HG03558 (cell line): ENCODE results near the gene GLIPR2.
"Not testable (repeated sequence)": the region's sequence is repeated elsewhere in the genome, so short reads cannot be mapped to it uniquely, and the experiment has no call there.

Source experiments
- ATAC-seq: cut with Tn5 transposase; IDR thresholded peaks from one replicate; pipeline ENCODE4 v1.9.1; 2021; ENCODE audit warnings: moderate number of reproducible peaks; ENCODE audit not compliant: unreplicated experiment; ENCODE audit errors: extremely low read depth

Gene GLIPR2

GRCh38 chr9:36136272-36136893 lies at the start of gene GLIPR2:
Gene GLIPR2 (plus strand): TSS chr9:36136733. CDS start chr9:36136779, 46 bp downstream.
- peak; percentile 82 for ATAC-seq

- not testable (repeated sequence) for ATAC-seq
Observed at GRCh38 chr9:36087054-36087453, 49.5 kb upstream of the GLIPR2 start.

GRCh38 chr9:36088020-36088419 lies 48.5 kb upstream of the GLIPR2 start:
- ATAC-seq: no peak

GRCh38 chr9:36091026-36091953 lies 45.2 kb upstream of the GLIPR2 start:
- no peak for ATAC-seq

- no peak for ATAC-seq
Observed at GRCh38 chr9:36092014-36092413, 44.5 kb upstream of the GLIPR2 start.

GRCh38 chr9:36092509-36093215 lies 43.9 kb upstream of the GLIPR2 start:
- no peak for ATAC-seq

- no peak for ATAC-seq
Observed at GRCh38 chr9:36093384-36093783, 43.1 kb upstream of the GLIPR2 start.

GRCh38 chr9:36099718-36100117 lies 36.8 kb upstream of the GLIPR2 start:
- ATAC-seq: no peak

- ATAC-seq: no peak
Observed at GRCh38 chr9:36100532-36100931, 36.0 kb upstream of the GLIPR2 start.

- no peak for ATAC-seq
Observed at GRCh38 chr9:36101916-36102741, 34.4 kb upstream of the GLIPR2 start.

GRCh38 chr9:36102742-36103495 lies 33.6 kb upstream of the GLIPR2 start:
- no peak for ATAC-seq

GRCh38 chr9:36109071-36109470 lies 27.5 kb upstream of the GLIPR2 start:
- no peak for ATAC-seq

- no peak for ATAC-seq
Observed at GRCh38 chr9:36110434-36110833, 26.1 kb upstream of the GLIPR2 start.

GRCh38 chr9:36112516-36112915 lies 24.0 kb upstream of the GLIPR2 start:
- no peak for ATAC-seq

GRCh38 chr9:36113999-36114398 lies 22.5 kb upstream of the GLIPR2 start:
- ATAC-seq: no peak

GRCh38 chr9:36116593-36116992 lies 19.9 kb upstream of the GLIPR2 start:
- ATAC-seq: no peak

GRCh38 chr9:36118201-36118600 lies 18.3 kb upstream of the GLIPR2 start:
- ATAC-seq: no peak

GRCh38 chr9:36118706-36119105 lies 17.8 kb upstream of the GLIPR2 start:
- ATAC-seq: no peak

- no peak for ATAC-seq
Observed at GRCh38 chr9:36119476-36119875, 17.1 kb upstream of the GLIPR2 start.
